Esophagus squamous epithelium (tissue), 4 donors: ENCODE results near the gene ZNF774.
"Not testable (repeated sequence)": the region's sequence is repeated elsewhere in the genome, so short reads cannot be mapped to it uniquely, and the experiment has no call there.

Source experiments
- CTCF ChIP-seq, 6 experiments: fragments of 450-650 bp in 4 of 6; fragments of 200-600 bp in 2 of 6; sonication (generic) in 2 of 6; IDR thresholded peaks; one replicate each; pipeline ENCODE4 v1.5.1; 2016 to 2019; ENCODE audit warnings: antibody characterized with exemption in 6 of 6, mild to moderate bottlenecking in 4 of 6, moderate library complexity in 4 of 6
- POLR2A ChIP-seq, 4 donors: fragments of 450-650 bp; IDR thresholded peaks; one replicate each; pipeline ENCODE4 v1.6.1; 2017; ENCODE audit warnings: antibody characterized with exemption in 4 of 4, mild to moderate bottlenecking in 4 of 4, moderate library complexity in 3 of 4

- not testable (repeated sequence) for TF ChIP-seq CTCF, POLR2A (IDR thresholded peaks at IDR 0.05)
Measured at GRCh38 chr15:90305355-90305754, 46.7 kb upstream of the ZNF774 start.
